ENCODE data around the gene PPP2R2C.
A peak's percentile ranks its signal among the peaks of the same experiment; 100 is the strongest.

Gene PPP2R2C

DNA sequence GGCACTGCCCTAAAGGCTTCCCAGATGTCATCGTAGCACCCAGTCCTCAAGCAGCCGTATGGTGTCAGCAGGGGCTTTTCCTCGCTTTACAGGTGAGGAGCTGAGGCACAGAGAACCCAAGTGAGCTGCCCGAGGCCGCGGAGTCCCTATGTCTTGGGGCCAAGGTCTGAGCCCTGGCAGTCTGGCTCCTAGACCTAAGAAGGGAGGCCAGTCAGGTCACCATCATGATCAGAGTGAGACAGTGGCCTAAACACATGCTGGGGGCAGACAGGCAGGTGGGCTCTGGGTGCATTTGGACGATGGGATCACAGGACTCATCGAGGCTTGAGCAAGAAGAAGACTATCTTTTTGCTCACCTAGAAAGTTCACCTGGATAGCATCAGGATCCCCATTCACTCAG, 107.8 kb downstream of the PPP2R2C start:
- Mint-ChIP-seq H3K27ac (no peak overlapping the region), H3K27me3 (peaks cover 6% of the 10 kb centered on the region)
- ATAC-seq = no peak

DNA sequence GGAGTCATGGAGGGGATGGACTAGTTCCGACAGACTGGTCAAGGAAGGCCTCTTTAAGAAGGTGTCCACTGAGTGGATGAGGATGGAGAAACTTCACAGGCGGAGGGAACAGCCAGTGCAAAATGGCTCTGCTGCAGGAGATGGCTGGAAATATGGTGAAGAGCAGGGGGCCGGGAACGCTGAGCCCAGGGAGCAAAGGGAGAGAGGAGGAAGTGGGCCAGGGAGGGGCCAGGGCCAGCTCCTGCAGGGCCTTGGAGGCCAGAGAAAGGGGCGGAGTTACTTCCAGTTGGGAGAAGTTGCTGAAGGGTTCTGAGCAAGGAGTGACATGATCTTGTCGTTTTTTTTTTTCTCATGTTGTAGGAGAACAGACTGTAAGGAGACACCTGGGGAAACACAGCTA, 108.3 kb downstream of the PPP2R2C start:
- Mint-ChIP-seq H3K4me1 (no peaks in the 10 kb centered on the region), H3K9me3 (no peaks in the 10 kb centered on the region), H3K4me3 (no peak overlapping the region), H3K27ac (no peak overlapping the region), H3K36me3 (ENCODE audit: low read depth) (no peaks in the 10 kb centered on the region), H3K27me3 (peaks cover 6% of the 10 kb centered on the region)
- DNase-seq = no peak
- ATAC-seq = no peak

More for the DNA sequence above, 107.8 kb downstream of the PPP2R2C start:
- no peaks in the 10 kb centered on the region for H3K4me1 Mint-ChIP-seq
- no peak overlapping the region for H3K4me3 Mint-ChIP-seq
- H3K36me3 Mint-ChIP-seq (ENCODE audit: low read depth) = no peaks in the 10 kb centered on the region
- no peaks in the 10 kb centered on the region for H3K9me3 Mint-ChIP-seq
- no peak for DNase-seq

- no peak for ATAC-seq
- H3K36me3 Mint-ChIP-seq (ENCODE audit: low read depth) = no peaks in the 10 kb centered on the region
- H3K4me1 Mint-ChIP-seq = no peaks in the 10 kb centered on the region
- no peak overlapping the region for H3K4me3 Mint-ChIP-seq
- no peaks in the 10 kb centered on the region for H3K27me3 Mint-ChIP-seq
- H3K9me3 Mint-ChIP-seq = no peaks in the 10 kb centered on the region
- DNase-seq = peak; percentile 45
- H3K27ac Mint-ChIP-seq = no peak overlapping the region
These were observed 109.5 kb downstream of the PPP2R2C start for GRCh38 chr4:6362896-6363295.

- H3K4me1 Mint-ChIP-seq = no peaks in the 10 kb centered on the region
- ATAC-seq (no peak), DNase-seq (no peak)
- no peaks in the 10 kb centered on the region for H3K36me3 Mint-ChIP-seq (ENCODE audit: low read depth)
- H3K9me3 Mint-ChIP-seq = no peaks in the 10 kb centered on the region
- no peak overlapping the region for H3K27ac Mint-ChIP-seq
- H3K27me3 Mint-ChIP-seq = no peaks in the 10 kb centered on the region
- H3K4me3 Mint-ChIP-seq = no peak overlapping the region
These were observed 110.0 kb downstream of the PPP2R2C start for GRCh38 chr4:6362243-6362885.

- Mint-ChIP-seq H3K4me3 (no peak overlapping the region), H3K36me3 (ENCODE audit: low read depth) (no peaks in the 10 kb centered on the region), H3K27ac (no peak overlapping the region), H3K9me3 (no peaks in the 10 kb centered on the region), H3K27me3 (no peaks in the 10 kb centered on the region), H3K4me1 (no peaks in the 10 kb centered on the region)
- ATAC-seq (no peak), DNase-seq (no peak)
These were observed 111.2 kb downstream of the PPP2R2C start for GRCh38 chr4:6361076-6361784.

DNA sequence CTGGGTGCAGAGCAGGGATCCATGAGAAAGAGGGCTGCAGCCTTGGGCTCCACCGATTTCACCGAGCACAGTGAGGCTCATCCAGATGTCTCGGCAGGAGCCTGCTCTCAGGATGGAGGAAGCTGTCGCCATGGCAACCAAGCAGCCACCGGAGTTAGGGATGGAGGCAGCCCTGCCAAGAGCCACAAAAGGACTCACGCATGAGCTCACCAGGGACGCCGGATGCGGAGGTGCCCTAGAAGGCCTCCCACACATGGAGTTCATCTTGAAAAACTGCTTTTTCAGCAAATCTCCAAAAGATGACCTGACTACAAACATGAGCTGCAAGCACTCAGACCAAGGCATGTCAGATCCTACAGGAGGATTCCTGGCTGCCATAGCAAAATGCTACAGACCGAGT, 112.0 kb downstream of the PPP2R2C start:
- ATAC-seq = no peak
- no peak overlapping the region for H3K27ac Mint-ChIP-seq
- H3K4me3 Mint-ChIP-seq = no peak overlapping the region
- no peaks in the 10 kb centered on the region for H3K4me1 Mint-ChIP-seq
- no peaks in the 10 kb centered on the region for H3K9me3 Mint-ChIP-seq
- DNase-seq = no peak
- H3K36me3 Mint-ChIP-seq (ENCODE audit: low read depth) = no peaks in the 10 kb centered on the region
- no peaks in the 10 kb centered on the region for H3K27me3 Mint-ChIP-seq

DNA sequence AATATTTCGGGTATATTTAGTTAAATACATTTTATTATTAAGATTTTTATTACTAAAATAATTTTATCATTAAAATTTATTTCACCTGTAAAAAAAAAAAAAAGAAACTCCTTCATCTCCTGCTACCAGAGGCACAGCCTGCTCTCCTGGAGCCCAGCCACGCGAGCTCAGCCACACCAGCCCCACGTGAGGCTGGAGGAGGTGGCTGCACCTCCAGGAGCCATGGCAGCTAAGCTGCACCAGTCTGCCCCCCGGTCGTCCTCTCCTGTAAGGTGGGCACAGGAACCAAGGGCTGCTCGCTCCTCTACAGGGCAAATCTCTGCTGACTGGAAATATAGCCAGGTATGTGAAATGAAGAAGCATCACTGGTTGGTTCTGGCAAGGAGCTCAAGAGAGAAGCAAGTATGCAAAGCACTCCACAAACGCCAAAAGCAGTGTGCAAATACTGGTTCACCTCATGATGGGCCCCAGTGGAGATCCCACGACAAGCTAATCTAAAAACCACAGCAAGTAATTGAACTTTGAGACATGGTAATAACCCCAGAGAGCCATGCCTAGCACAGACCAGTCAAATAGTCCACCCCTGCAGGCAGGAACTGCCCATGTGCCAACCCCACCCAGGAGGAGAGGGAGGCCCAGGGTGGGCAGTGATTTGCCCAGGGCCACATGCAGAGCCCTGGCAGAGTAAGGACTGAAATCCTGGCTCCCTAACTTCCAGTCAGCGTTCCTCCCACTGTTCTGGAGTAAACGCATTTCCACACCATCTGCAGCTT, 112.7 kb downstream of the PPP2R2C start:
- Mint-ChIP-seq H3K4me3 (no peak overlapping the region), H3K27ac (no peak overlapping the region), H3K36me3 (ENCODE audit: low read depth) (no peaks in the 10 kb centered on the region), H3K9me3 (no peaks in the 10 kb centered on the region), H3K27me3 (no peaks in the 10 kb centered on the region), H3K4me1 (no peaks in the 10 kb centered on the region)
- no peak for ATAC-seq
- DNase-seq = no peak

DNA sequence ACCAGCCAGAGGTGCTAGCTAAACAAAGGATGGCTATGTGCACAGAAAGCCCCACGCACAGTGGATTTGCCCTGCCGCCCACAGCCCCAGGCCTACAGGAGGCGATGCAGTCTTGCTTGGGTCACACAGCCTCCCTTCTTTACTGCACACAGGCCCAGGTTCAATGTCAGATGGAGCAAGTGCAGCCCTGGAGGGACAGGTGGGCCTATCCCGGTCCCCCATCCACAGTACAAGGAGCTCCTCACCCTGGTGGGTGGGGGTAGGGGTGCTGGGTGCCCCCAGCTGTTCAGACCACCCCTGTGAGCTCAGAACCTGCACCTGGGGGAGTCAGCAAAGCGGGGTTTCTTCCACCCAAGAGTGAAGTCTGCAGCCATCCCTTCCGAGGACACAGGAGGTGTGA, 114.9 kb downstream of the PPP2R2C start:
- H3K9me3 Mint-ChIP-seq = no peaks in the 10 kb centered on the region
- H3K4me3 Mint-ChIP-seq = no peak overlapping the region
- ATAC-seq (no peak), DNase-seq (no peak)
- no peaks in the 10 kb centered on the region for H3K4me1 Mint-ChIP-seq
- peaks cover 8% of the 10 kb centered on the region for H3K27me3 Mint-ChIP-seq
- no peaks in the 10 kb centered on the region for H3K36me3 Mint-ChIP-seq (ENCODE audit: low read depth)
- no peak overlapping the region for H3K27ac Mint-ChIP-seq

- no peak overlapping the region for H3K27ac Mint-ChIP-seq
- H3K36me3 Mint-ChIP-seq (ENCODE audit: low read depth) = no peaks in the 10 kb centered on the region
- H3K27me3 Mint-ChIP-seq = peaks cover 12% of the 10 kb centered on the region
- H3K9me3 Mint-ChIP-seq = no peaks in the 10 kb centered on the region
- ATAC-seq = no peak
- no peaks in the 10 kb centered on the region for H3K4me1 Mint-ChIP-seq
- DNase-seq = no peak
- H3K4me3 Mint-ChIP-seq = no peak overlapping the region
These were observed 116.3 kb downstream of the PPP2R2C start for GRCh38 chr4:6356076-6356560.

GRCh38 chr4:6355052-6355451, 117.4 kb downstream of the PPP2R2C start:
- ATAC-seq (no peak), DNase-seq (no peak)
- no peak overlapping the region for H3K4me3 Mint-ChIP-seq
- no peaks in the 10 kb centered on the region for H3K36me3 Mint-ChIP-seq (ENCODE audit: low read depth)
- H3K27me3 Mint-ChIP-seq = peaks cover 12% of the 10 kb centered on the region
- no peaks in the 10 kb centered on the region for H3K4me1 Mint-ChIP-seq
- no peaks in the 10 kb centered on the region for H3K9me3 Mint-ChIP-seq
- no peak overlapping the region for H3K27ac Mint-ChIP-seq

GRCh38 chr4:6354626-6355025, 117.8 kb downstream of the PPP2R2C start:
- DNase-seq (no peak), ATAC-seq (no peak)
- no peaks in the 10 kb centered on the region for H3K9me3 Mint-ChIP-seq
- no peaks in the 10 kb centered on the region for H3K36me3 Mint-ChIP-seq (ENCODE audit: low read depth)
- no peak overlapping the region for H3K27ac Mint-ChIP-seq
- H3K4me3 Mint-ChIP-seq = no peak overlapping the region
- H3K4me1 Mint-ChIP-seq = no peaks in the 10 kb centered on the region
- H3K27me3 Mint-ChIP-seq = peaks cover 12% of the 10 kb centered on the region

- H3K9me3 Mint-ChIP-seq = no peaks in the 10 kb centered on the region
- H3K36me3 Mint-ChIP-seq (ENCODE audit: low read depth) = no peaks in the 10 kb centered on the region
- H3K4me1 Mint-ChIP-seq = no peaks in the 10 kb centered on the region
- no peak overlapping the region for H3K27ac Mint-ChIP-seq
- no peak for DNase-seq
- H3K27me3 Mint-ChIP-seq = peaks cover 12% of the 10 kb centered on the region
- no peak overlapping the region for H3K4me3 Mint-ChIP-seq
- ATAC-seq = no peak
These were observed 118.3 kb downstream of the PPP2R2C start for GRCh38 chr4:6354119-6354518.

DNA sequence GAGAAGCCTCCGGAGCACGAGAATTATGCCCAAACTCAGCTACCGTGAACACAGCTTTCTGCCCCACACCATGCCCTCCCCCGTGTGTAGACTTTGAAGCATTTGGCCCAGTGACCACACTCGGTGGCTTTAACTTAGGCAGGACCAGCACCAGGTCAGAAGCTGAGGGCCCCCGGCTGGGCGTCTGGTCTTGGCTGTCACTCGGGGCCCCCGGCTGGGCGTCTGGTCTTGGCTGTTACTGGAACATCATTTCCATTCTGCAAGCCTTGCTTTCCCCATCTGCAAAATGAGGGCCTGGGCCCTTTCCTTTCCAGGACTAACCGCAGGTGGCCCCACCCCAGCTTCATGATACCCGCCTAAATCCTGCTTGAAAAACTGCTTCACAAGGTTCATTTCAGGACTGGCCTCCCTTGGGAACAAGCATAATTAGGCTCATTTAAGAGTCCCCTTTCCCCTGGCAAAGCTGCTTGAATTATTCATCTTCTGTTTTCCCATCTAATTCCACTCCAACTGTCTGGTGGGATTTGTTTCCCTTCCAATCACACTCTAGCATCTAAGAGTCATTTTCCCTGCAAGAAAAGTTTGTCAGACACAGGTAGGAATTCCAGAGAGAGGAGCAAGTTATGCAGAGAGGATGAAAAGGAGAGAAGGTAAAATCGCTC, 120.3 kb downstream of the PPP2R2C start:
- Mint-ChIP-seq H3K4me1 (no peaks in the 10 kb centered on the region), H3K36me3 (ENCODE audit: low read depth) (no peaks in the 10 kb centered on the region), H3K27ac (no peak overlapping the region), H3K27me3 (peaks cover 12% of the 10 kb centered on the region), H3K4me3 (no peak overlapping the region), H3K9me3 (no peaks in the 10 kb centered on the region)
- ATAC-seq = no peak
- no peak for DNase-seq

DNA sequence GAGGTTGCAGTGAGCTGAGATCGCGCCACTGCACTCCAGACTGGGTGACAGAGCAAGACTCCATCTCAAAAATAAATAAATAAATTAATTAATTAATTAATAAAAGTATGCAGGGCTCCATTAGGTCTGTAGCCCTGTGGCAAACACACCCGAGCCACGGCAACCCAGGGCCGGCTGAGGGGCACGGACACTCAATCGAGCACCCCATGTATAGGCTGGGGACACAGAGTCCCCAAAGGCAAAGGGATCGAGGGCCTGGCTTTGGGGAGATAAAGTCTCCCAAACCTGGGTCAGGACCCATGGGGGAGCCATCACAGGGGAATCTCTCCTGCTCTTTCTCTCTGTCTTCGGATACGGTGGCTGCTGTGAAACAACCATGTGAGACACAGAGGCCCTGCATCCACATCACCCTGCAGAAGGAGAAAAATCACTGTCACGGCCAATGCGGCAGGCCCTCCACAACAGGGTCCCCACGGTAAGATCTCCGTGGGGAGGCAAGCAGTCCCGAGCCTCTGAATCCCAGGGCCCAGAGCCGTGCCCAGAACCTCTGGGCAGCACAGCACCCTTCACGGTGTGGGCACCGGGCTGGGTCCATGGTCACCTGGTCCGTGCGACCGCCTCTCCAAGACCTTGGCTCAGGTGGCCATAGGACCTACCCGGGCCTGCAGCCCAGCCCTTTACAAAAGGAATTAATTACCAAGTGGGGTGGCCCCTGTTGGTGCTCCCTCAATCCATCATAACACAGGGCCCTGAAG, 121.0 kb downstream of the PPP2R2C start:
- Mint-ChIP-seq H3K9me3 (no peaks in the 10 kb centered on the region), H3K4me3 (no peak overlapping the region), H3K36me3 (ENCODE audit: low read depth) (no peaks in the 10 kb centered on the region), H3K4me1 (no peaks in the 10 kb centered on the region), H3K27ac (no peak overlapping the region), H3K27me3 (peaks cover 12% of the 10 kb centered on the region)
- DNase-seq (no peak), ATAC-seq (no peak)

All from activated naive CD8-positive, alpha-beta T cell treated with anti-CD3 and anti-CD28 coated beads, Interleukin-2, amount 50 U/mL, for 24 hours (primary cell).